Thyroid gland (tissue), 4 donors: ENCODE results near the gene MAST4.
A peak's percentile ranks its signal among the peaks of the same experiment; 100 is the strongest.

ENCODE experiments used
- CTCF ChIP-seq, 6 experiments: fragments of 200-600 bp in 3 of 6; fragments of 450-650 bp in 3 of 6; sonication (generic) in 3 of 6; IDR thresholded peaks; one replicate each; pipeline ENCODE4 v1.5.1; 2016 to 2019; ENCODE audit warnings: antibody characterized with exemption in 6 of 6, mild to moderate bottlenecking in 2 of 6, inconsistent platforms in 1 of 6, moderate library complexity in 1 of 6
- POLR2A ChIP-seq, 2 donors: fragments of 450-650 bp; IDR thresholded peaks; one replicate each; pipeline ENCODE4 v1.6.1; 2017; ENCODE audit warnings: antibody characterized with exemption in 2 of 2, mild to moderate bottlenecking in 2 of 2, moderate library complexity in 1 of 2

GRCh38 chr5:66981266-66982055 lies 385.3 kb downstream of the MAST4 start:
- TF ChIP-seq POLR2A (IDR thresholded peaks at IDR 0.05), result no peak
- peak in 1 of 6 experiments; percentile 9 for TF ChIP-seq CTCF (IDR thresholded peaks at IDR 0.05)
